Frontal cortex (tissue), 4 donors: ENCODE measurements around the gene RNF157. TPM values are rescaled to one million over a fixed set of nuclear protein-coding genes. Genes with fewer than 3 reads are reported as not detected.
"Not testable (repeated sequence)": the region's sequence is repeated elsewhere in the genome, so short reads cannot be mapped to it uniquely, and the experiment has no call there.

ENCODE experiments used
- DNase-seq, 2 donors: peaks; one replicate each; pipeline ENCODE4 v3.0.0; 2012; ENCODE audit warnings: low spot score in 2 of 2
- FAIRE-seq: peaks from 2 replicates; lab custom pipeline; 2012; peaks lifted over from hg19 to GRCh38; lab: Jason Lieb, UNC
- total RNA-seq: library from RNA; depleted of rRNA; stranded (reverse); fragments of >200 nt; gene quantifications from one replicate; pipeline ENCODE4 v1.2.3, GENCODE V29; 2014
- donor health status: control.
- donor health status: control.
- donor health status: control.

Gene RNF157
- total RNA-seq, 1 donor from 2014 or later: 18.3 TPM

- DNase-seq (no peak), FAIRE-seq (no peak)
These were observed 2.4 kb downstream of the RNF157 start for GRCh38 chr17:76237859-76238313.

GRCh38 chr17:76236603-76237002 is 3.7 kb downstream of the RNF157 start:
- FAIRE-seq (no peak), DNase-seq (no peak)

- DNase-seq (no peak), FAIRE-seq (no peak)
These were observed 4.4 kb downstream of the RNF157 start for GRCh38 chr17:76235883-76236282.

GRCh38 chr17:76234354-76234679 is 6.0 kb downstream of the RNF157 start:
- DNase-seq: no peak
- no peak for FAIRE-seq

- FAIRE-seq: no peak
These were observed 6.5 kb downstream of the RNF157 start for GRCh38 chr17:76233588-76234353.

GRCh38 chr17:76232342-76232741 is 8.0 kb downstream of the RNF157 start:
- DNase-seq: no peak
- FAIRE-seq: no peak

More at GRCh38 chr17:76233588-76234353, 6.5 kb downstream of the RNF157 start:
- DNase-seq: no peak

- FAIRE-seq, DNase-seq: not testable (repeated sequence)
These were observed 13.5 kb downstream of the RNF157 start for GRCh38 chr17:76226749-76227148.

GRCh38 chr17:76225373-76226086 is 14.8 kb downstream of the RNF157 start:
- DNase-seq, FAIRE-seq: not testable (repeated sequence)

- no peak for FAIRE-seq
- no peak for DNase-seq
These were observed 16.5 kb downstream of the RNF157 start for GRCh38 chr17:76223802-76224201.

GRCh38 chr17:76219670-76220383 is 20.5 kb downstream of the RNF157 start:
- FAIRE-seq (no peak), DNase-seq (no peak)

GRCh38 chr17:76217081-76217480 is 23.2 kb downstream of the RNF157 start:
- FAIRE-seq (no peak), DNase-seq (no peak)

- no peak for FAIRE-seq
- no peak for DNase-seq
These were observed 26.8 kb downstream of the RNF157 start for GRCh38 chr17:76213491-76213890.

GRCh38 chr17:76208120-76208519 is 32.2 kb downstream of the RNF157 start:
- FAIRE-seq: no peak
- DNase-seq: no peak

- FAIRE-seq (no peak), DNase-seq (no peak)
These were observed 32.8 kb downstream of the RNF157 start for GRCh38 chr17:76207275-76208059.

GRCh38 chr17:76205542-76206144 is 34.6 kb downstream of the RNF157 start:
- FAIRE-seq, DNase-seq: not testable (repeated sequence)

- DNase-seq (no peak), FAIRE-seq (no peak)
These were observed 36.0 kb downstream of the RNF157 start for GRCh38 chr17:76204277-76204676.

GRCh38 chr17:76200354-76200753 is 39.9 kb downstream of the RNF157 start:
- no peak for FAIRE-seq
- DNase-seq: no peak

GRCh38 chr17:76199469-76199868 is 40.8 kb downstream of the RNF157 start:
- FAIRE-seq (no peak), DNase-seq (no peak)

GRCh38 chr17:76198702-76199101 is 41.6 kb downstream of the RNF157 start:
- no peak for DNase-seq
- no peak for FAIRE-seq
